CD4-positive, alpha-beta T cell treated with Interleukin-6 at 100 ng/mL for 8 hours (primary cell): ENCODE results near the gene SSTR3.
"Not testable (repeated sequence)": the region's sequence is repeated elsewhere in the genome, so short reads cannot be mapped to it uniquely, and the experiment has no call there.

Source experiments
- DNase-seq: peaks from one replicate; pipeline ENCODE4 v3.0.0-alpha.2; 2020; ENCODE audit warnings: mixed read lengths, low spot score

SSTR3 gene

GRCh38 chr22:37212174-37212906 lies at the start of gene SSTR3:
SSTR3 (minus strand) TSS chr22:37212477; CDS start chr22:37207803, 4,674 bp downstream.
- no peak for DNase-seq

DNA sequence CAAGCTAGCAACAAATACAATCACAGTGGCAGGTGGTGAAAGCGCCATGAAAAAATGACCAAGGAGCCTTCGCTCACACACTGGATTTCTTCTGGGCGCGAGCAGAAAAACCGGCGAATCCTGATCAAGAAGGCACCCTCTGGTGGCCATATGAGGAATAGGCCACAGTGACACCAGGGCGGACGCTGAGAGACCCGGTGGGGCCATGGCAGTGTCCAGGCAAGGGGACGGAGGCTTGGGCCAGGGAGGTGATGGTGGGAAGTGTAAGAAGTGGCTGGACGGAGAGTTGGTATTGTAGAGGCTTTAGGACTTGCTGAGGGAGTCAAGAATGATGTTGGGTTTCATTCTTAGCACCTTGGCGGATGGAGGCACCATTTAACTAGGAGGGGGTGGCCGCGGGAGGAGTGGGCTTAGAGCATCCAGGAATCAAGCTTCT lies 48.6 kb upstream of the SSTR3 start:
- DNase-seq = peak; percentile 54

GRCh38 chr22:37260155-37260795 lies 48.0 kb upstream of the SSTR3 start:
- no peak for DNase-seq

DNA sequence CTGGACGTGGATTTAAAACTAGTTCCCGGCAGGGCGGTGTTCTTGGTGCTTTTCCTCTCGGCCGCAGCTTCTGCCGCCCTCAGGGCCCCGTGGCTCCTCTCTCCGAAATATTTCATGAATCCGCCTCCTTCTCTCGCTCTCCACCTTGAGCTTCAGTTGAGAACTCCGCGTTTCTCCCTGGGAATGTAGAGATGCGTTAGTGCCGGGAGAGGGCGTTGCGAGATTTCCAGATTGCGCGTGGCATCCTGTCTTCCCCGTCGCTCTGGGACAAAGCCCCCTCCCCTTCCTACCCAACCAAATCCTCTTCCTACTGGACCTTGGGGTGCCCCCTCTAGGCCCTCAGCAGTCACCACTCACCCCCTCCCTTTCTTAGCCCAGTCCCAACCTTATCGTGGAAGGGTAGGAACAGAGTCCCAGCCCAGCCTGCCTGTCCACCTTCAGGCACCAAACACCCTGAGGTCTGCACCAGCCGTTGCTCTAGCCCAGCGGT lies 47.3 kb upstream of the SSTR3 start:
- DNase-seq = peak; percentile 39

- DNase-seq = no peak
These were observed 46.6 kb upstream of the SSTR3 start for GRCh38 chr22:37258753-37259401.

DNA sequence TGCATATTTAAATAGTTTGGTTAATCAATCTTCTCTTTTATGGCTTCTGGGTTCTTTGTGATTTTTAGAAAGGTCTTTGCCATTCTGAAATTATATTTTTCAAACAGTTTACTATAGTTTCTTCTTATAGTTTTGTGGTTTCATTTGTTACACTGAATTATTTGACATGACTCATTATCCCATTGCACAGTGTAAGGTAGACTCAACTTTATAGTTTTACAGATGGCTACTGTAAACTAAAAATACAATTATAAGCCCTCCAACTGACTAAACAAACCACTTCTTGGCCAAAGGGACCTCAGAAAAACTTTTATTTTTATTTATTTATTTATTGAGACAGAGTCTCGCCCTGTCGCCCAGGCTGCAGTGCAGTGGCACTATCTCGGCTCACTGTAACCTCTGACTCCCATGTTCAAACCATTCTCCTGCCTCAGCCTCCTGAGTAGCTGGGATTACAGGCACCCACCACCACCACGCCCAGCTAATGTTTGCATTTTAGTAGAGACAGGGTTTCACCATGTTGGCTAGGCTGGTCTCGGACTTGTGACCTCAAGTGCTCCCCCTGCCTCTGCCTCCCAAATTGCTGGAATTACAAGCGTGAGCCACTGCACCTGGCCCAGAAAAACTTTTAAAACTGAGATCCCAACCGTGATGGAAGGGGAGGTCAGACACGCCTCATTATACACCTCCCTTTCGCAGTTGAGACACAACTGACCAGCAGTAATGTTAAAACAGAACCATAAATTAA lies 45.9 kb upstream of the SSTR3 start:
- no peak for DNase-seq

DNA sequence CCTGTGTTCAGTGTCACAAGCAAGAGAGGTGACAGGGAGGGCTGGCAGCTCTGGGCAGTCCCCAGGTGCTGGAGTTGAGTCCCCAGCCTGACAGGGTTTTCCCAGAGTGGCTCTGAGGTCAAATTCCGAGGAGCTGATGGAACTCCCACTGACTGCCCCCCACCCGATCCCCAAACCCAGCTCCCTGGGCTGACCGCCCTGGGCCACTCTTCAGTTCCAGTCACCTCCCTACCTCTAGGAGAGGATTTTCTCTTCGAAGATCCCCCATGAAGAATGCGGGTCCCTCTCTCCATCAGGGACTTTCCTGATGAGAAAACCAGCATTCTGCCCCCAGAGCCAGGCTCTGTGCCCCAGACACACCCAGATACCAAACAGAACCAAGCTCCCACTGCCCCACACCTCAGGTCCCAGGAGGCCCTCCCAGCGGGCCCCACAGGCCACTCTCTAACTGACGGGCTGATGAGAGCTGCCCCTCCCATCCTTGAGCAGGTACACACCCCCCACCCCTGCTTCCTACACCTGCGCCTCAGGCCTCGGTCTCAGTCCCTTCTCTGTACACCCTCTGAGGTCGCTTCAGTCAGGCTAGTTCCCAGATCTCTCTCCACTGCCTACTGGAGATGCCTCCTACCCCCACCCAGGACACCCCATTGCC lies 43.9 kb upstream of the SSTR3 start:
- no peak for DNase-seq

DNA sequence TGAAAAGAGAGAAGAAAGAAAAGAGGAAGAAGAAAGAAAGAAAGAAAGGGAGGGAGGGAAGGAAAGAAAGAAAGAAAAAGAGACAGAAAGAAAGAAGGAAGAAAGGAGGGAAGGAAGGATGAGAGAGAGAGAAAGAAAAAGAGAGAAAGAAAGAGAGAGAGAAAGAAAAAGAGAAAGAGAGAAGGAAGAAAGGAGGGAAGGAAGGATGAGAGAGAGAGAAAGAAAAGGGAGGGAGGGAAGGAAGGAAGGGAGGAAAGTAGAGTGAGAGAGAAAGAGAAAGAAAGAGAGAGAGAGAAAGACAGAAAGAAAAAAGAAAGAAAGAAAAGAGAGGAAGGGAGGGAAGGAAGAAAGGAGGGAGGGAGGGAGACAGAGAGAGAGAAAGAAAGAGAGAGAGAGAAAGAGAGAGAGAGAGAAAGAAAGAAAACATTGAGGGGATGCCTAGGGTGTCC lies 43.3 kb upstream of the SSTR3 start:
- DNase-seq = no peak

- no peak for DNase-seq
These were observed 42.6 kb upstream of the SSTR3 start for GRCh38 chr22:37254867-37255233.

GRCh38 chr22:37254209-37254866 lies 42.1 kb upstream of the SSTR3 start:
- DNase-seq = no peak

GRCh38 chr22:37253126-37253660 lies 40.9 kb upstream of the SSTR3 start:
- no peak for DNase-seq

- DNase-seq = not testable (repeated sequence)
These were observed 39.6 kb upstream of the SSTR3 start for GRCh38 chr22:37251836-37252235.

DNA sequence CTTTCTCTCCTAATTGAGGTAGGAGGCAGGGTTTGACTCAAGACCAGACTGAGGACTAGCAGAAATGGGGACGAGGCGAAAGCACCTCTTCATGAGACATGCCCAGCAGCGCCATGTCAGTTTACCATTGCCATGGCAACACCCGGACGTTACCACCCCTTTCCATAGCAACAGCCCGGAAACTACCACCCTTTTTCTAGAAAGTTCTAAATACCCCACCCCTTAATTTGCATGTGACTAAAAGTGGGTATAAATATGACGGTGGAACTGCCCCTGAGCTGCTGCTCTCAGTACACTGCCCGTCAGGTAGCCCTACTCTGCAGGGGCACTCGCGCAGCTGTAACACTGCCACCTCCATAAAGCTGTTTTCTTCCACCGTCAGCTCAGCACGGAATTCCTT lies 37.7 kb upstream of the SSTR3 start:
- DNase-seq = no peak

GRCh38 chr22:37248251-37248650 lies 36.0 kb upstream of the SSTR3 start:
- DNase-seq = no peak

DNA sequence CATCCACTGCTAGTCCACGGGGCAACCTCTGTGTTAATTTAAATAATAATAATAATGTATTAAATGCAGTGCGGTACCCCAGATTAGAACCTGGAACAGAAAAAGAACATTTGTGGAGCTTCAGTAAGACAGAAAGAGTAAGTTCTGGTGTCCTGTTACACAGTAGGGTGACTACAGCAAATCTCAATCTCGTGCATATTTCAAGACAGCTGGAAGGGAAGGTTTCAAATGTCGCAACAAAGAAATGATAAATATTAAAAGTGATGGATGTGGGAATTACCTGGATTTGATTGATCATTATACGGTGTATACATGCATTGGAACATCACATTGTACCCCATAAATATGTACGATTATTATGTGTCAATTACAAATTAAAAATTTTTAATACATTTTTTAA lies 33.5 kb upstream of the SSTR3 start:
- no peak for DNase-seq

DNA sequence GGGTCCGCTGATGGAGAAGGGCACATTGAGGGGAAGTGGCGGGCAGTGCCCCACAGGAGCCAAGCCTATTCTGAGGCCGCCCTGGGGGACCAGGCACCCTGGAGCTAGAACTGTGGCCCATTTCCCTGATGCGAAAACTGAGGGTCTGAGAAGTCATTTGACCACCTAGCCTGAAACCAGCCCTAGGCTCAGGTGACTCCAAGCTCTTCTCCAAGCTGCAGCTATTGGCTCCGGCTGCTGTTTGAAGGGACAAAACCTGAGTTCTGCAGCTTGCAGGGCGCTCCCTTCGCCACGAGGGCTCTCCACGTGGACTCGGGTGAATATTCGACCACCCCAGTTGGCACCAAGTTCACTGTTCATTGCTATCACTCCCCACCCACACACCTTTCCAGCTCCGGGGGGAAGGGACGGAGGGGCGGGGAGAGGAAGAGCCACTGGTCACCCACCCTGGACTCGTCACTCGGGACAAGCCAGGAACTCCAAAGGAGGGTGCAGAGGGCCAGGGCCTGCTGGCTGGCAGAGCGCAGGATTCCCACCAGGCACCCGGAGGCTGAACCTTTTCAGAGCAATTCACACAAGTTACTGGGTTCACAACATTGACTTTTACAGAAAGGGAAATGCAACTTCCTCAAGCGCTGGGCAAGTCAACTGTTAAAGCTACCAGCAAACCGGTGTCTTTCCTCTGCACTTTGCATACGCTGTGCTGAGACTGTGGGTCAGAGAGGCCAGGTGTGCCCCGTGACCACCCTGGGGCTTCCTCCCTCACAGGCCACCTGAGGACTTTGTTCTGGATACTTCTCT lies 32.8 kb upstream of the SSTR3 start:
- DNase-seq = no peak

GRCh38 chr22:37244114-37244921 lies 32.0 kb upstream of the SSTR3 start, which contains the start of gene RAC2:
RAC2 (minus strand) TSS chr22:37244269; CDS start chr22:37244148, 121 bp downstream.
- DNase-seq = peak; percentile 91

GRCh38 chr22:37243402-37244113 lies 31.3 kb upstream of the SSTR3 start:
- DNase-seq = peak; percentile 44
